ENCODE measurements around the gene MUC5AC. TPM values are rescaled to one million over a fixed set of nuclear protein-coding genes. Genes with fewer than 3 reads are reported as not detected.

The MUC5AC gene
- total and polyA plus RNA-seq, 4 donors = not detected

DNA sequence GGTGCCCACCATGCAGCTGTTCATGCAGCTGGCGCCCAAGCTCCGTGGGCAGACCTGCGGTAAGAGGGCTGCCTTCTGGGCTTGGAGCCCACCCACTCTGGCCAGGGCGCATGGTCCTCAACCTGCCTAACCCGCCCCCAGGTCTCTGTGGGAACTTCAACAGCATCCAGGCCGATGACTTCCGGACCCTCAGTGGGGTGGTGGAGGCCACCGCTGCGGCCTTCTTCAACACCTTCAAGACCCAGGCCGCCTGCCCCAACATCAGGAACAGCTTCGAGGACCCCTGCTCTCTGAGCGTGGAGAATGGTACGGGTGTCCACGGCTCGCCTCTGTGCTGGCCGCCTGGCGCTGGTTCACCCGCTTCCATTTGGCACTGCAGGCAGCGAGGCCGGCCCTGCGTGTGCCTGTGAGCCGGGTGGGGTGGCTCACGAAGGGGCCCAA, 11.0 kb downstream of the MUC5AC start:
- no peak for DNase-seq (ENCODE audit: low spot score)
- no peaks in the 10 kb centered on the region for H3K36me3 ChIP-seq (ENCODE audit: control insufficient read depth in 4 of 4, insufficient read depth in 3 of 4, low read depth in 1 of 4, low read length in 3 of 4)
- no peak overlapping the region for H3K27ac ChIP-seq (ENCODE audit: low read depth in 1 of 2, low read length in 2 of 2)
- H3K9ac ChIP-seq (ENCODE audit: low read depth in 1 of 2, low read length in 2 of 2) = no peak overlapping the region
- H3K9me3 ChIP-seq (ENCODE audit: control insufficient read depth in 4 of 4, low read length in 3 of 4) = no peaks in the 10 kb centered on the region
- no peak for TF ChIP-seq HNF4A (conservative IDR thresholded peaks at IDR 0.05)
- no peak for TF ChIP-seq YY1 (IDR thresholded peaks at IDR 0.05)
- TF ChIP-seq, protein P1, sequence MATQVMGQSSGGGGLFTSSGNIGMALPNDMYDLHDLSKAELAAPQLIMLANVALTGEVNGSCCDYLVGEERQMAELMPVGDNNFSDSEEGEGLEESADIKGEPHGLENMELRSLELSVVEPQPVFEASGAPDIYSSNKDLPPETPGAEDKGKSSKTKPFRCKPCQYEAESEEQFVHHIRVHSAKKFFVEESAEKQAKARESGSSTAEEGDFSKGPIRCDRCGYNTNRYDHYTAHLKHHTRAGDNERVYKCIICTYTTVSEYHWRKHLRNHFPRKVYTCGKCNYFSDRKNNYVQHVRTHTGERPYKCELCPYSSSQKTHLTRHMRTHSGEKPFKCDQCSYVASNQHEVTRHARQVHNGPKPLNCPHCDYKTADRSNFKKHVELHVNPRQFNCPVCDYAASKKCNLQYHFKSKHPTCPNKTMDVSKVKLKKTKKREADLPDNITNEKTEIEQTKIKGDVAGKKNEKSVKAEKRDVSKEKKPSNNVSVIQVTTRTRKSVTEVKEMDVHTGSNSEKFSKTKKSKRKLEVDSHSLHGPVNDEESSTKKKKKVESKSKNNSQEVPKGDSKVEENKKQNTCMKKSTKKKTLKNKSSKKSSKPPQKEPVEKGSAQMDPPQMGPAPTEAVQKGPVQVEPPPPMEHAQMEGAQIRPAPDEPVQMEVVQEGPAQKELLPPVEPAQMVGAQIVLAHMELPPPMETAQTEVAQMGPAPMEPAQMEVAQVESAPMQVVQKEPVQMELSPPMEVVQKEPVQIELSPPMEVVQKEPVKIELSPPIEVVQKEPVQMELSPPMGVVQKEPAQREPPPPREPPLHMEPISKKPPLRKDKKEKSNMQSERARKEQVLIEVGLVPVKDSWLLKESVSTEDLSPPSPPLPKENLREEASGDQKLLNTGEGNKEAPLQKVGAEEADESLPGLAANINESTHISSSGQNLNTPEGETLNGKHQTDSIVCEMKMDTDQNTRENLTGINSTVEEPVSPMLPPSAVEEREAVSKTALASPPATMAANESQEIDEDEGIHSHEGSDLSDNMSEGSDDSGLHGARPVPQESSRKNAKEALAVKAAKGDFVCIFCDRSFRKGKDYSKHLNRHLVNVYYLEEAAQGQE (IDR thresholded peaks at IDR 0.05) = no peak
- no peak for TF ChIP-seq FOXA1 (IDR thresholded peaks at IDR 0.05)
- TF ChIP-seq, protein P2, sequence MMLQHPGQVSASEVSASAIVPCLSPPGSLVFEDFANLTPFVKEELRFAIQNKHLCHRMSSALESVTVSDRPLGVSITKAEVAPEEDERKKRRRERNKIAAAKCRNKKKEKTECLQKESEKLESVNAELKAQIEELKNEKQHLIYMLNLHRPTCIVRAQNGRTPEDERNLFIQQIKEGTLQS (IDR thresholded peaks at IDR 0.05) = no peak
- WGBS = 93% methylated on average over 23 of the region's 23 CpGs
- H3K4me1 ChIP-seq (ENCODE audit: control insufficient read depth in 4 of 4, insufficient read depth in 4 of 4, low read length in 3 of 4) = no peaks in the 10 kb centered on the region
- H3K27me3 ChIP-seq (ENCODE audit: control insufficient read depth in 4 of 4, insufficient read depth in 4 of 4, low read length in 3 of 4) = no peaks in the 10 kb centered on the region
- H3K4me3 ChIP-seq (ENCODE audit: low read depth in 1 of 3, low read length in 3 of 3) = no peak overlapping the region

DNA sequence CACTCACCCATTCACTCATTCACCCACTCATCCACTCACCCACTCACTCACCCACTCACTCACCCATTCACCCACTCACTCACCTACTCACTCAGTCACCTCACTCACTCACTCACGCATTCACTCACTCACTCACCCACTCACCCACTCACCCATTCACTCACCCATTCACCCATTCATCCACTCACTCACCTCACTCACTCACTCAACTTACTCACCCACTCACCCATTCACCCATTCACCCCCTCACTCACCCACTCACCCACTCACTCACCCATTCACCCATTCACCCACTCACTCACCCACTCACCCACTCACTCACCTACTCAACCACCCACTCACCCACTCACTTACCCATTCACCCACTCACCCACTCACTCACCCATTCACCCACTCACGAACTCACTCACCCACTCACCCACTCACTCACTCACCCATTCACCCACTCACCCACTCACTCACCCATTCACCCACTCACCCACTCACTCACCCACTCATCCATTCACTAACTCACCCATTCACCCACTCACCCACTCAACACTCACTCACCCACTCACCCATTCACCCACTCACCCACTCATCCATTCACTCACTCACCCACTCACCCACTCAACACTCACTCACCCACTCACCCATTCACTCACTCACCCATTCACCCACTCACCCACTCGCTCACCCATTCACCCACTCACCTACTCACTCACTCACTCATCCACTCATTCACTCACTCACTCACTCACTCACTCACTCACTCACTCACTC, 13.7 kb downstream of the MUC5AC start:
- DNase-seq (ENCODE audit: low spot score) = no peak
- no peak for TF ChIP-seq FOXA2 (IDR thresholded peaks at IDR 0.05)
- no peak for TF ChIP-seq HNF4G (IDR thresholded peaks at IDR 0.05)
- TF ChIP-seq, protein P3, sequence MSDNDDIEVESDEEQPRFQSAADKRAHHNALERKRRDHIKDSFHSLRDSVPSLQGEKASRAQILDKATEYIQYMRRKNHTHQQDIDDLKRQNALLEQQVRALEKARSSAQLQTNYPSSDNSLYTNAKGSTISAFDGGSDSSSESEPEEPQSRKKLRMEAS (IDR thresholded peaks at IDR 0.05) = no peak
- TF ChIP-seq, protein P4, sequence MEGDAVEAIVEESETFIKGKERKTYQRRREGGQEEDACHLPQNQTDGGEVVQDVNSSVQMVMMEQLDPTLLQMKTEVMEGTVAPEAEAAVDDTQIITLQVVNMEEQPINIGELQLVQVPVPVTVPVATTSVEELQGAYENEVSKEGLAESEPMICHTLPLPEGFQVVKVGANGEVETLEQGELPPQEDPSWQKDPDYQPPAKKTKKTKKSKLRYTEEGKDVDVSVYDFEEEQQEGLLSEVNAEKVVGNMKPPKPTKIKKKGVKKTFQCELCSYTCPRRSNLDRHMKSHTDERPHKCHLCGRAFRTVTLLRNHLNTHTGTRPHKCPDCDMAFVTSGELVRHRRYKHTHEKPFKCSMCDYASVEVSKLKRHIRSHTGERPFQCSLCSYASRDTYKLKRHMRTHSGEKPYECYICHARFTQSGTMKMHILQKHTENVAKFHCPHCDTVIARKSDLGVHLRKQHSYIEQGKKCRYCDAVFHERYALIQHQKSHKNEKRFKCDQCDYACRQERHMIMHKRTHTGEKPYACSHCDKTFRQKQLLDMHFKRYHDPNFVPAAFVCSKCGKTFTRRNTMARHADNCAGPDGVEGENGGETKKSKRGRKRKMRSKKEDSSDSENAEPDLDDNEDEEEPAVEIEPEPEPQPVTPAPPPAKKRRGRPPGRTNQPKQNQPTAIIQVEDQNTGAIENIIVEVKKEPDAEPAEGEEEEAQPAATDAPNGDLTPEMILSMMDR (IDR thresholded peaks at IDR 0.05; ENCODE audit: low read depth, low read length, missing input control) = no peak
- TF ChIP-seq FOXA1 (IDR thresholded peaks at IDR 0.05) = no peak
- no peak for TF ChIP-seq SP1 (IDR thresholded peaks at IDR 0.05)
- TF ChIP-seq, protein P2 (IDR thresholded peaks at IDR 0.05) = no peak
- TF ChIP-seq HNF4A (conservative IDR thresholded peaks at IDR 0.05) = no peak
- no peak for TF ChIP-seq RAD21 (IDR thresholded peaks at IDR 0.05)
- no peak for TF ChIP-seq RXRA (IDR thresholded peaks at IDR 0.05)
- TF ChIP-seq YY1 (IDR thresholded peaks at IDR 0.05) = no peak
- TF ChIP-seq, protein P5, sequence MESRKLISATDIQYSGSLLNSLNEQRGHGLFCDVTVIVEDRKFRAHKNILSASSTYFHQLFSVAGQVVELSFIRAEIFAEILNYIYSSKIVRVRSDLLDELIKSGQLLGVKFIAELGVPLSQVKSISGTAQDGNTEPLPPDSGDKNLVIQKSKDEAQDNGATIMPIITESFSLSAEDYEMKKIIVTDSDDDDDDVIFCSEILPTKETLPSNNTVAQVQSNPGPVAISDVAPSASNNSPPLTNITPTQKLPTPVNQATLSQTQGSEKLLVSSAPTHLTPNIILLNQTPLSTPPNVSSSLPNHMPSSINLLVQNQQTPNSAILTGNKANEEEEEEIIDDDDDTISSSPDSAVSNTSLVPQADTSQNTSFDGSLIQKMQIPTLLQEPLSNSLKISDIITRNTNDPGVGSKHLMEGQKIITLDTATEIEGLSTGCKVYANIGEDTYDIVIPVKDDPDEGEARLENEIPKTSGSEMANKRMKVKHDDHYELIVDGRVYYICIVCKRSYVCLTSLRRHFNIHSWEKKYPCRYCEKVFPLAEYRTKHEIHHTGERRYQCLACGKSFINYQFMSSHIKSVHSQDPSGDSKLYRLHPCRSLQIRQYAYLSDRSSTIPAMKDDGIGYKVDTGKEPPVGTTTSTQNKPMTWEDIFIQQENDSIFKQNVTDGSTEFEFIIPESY (IDR thresholded peaks at IDR 0.05) = no peak
- no peak for TF ChIP-seq JUND (IDR thresholded peaks at IDR 0.05)
- TF ChIP-seq, protein P1 (IDR thresholded peaks at IDR 0.05) = no peak
- TF ChIP-seq EGR1 (IDR thresholded peaks at IDR 0.05; ENCODE audit: low read depth in 2 of 2) = no peak
- no peak for TF ChIP-seq GABPA (IDR thresholded peaks at IDR 0.05 in 1 of 2, conservative IDR thresholded peaks at IDR 0.05 in 1 of 2)
- TF ChIP-seq TAF1 (conservative IDR thresholded peaks at IDR 0.05) = no peak
- TF ChIP-seq NR2F2 (IDR thresholded peaks at IDR 0.05) = no peak
- 85% methylated on average over 2 of the region's 3 CpGs for WGBS
- H3K27ac ChIP-seq (ENCODE audit: low read depth in 1 of 2, low read length in 2 of 2) = no peak overlapping the region
- peaks cover 0 to 3% (median 0%) of the 10 kb centered on the region in 4 donors for H3K27me3 ChIP-seq (ENCODE audit: control insufficient read depth in 4 of 4, insufficient read depth in 4 of 4, low read length in 3 of 4)
- H3K4me1 ChIP-seq (ENCODE audit: control insufficient read depth in 4 of 4, insufficient read depth in 4 of 4, low read length in 3 of 4) = no peaks in the 10 kb centered on the region
- H3K9me3 ChIP-seq (ENCODE audit: control insufficient read depth in 4 of 4, low read length in 3 of 4) = no peaks in the 10 kb centered on the region
- H3K9ac ChIP-seq (ENCODE audit: low read depth in 1 of 2, low read length in 2 of 2) = no peak overlapping the region
- H3K4me3 ChIP-seq (ENCODE audit: low read depth in 1 of 3, low read length in 3 of 3) = no peak overlapping the region
- no peaks in the 10 kb centered on the region for H3K36me3 ChIP-seq (ENCODE audit: control insufficient read depth in 4 of 4, insufficient read depth in 3 of 4, low read depth in 1 of 4, low read length in 3 of 4)
